Measurements from ENCODE around the gene RGS14.
"Not testable (repeated sequence)": the region's sequence is repeated elsewhere in the genome, so short reads cannot be mapped to it uniquely, and the experiment has no call there.

RGS14 gene

GRCh38 chr5:177367323-177367848 is 9.7 kb downstream of the RGS14 start:
- no peak for DNase-seq

- DNase-seq = no peak
These were observed 10.5 kb downstream of the RGS14 start for GRCh38 chr5:177367981-177368868.

- peak; percentile 35 for DNase-seq
These were observed 11.3 kb downstream of the RGS14 start for GRCh38 chr5:177368869-177369644.

- no peak for DNase-seq
These were observed 12.1 kb downstream of the RGS14 start for GRCh38 chr5:177369645-177370440.

DNA sequence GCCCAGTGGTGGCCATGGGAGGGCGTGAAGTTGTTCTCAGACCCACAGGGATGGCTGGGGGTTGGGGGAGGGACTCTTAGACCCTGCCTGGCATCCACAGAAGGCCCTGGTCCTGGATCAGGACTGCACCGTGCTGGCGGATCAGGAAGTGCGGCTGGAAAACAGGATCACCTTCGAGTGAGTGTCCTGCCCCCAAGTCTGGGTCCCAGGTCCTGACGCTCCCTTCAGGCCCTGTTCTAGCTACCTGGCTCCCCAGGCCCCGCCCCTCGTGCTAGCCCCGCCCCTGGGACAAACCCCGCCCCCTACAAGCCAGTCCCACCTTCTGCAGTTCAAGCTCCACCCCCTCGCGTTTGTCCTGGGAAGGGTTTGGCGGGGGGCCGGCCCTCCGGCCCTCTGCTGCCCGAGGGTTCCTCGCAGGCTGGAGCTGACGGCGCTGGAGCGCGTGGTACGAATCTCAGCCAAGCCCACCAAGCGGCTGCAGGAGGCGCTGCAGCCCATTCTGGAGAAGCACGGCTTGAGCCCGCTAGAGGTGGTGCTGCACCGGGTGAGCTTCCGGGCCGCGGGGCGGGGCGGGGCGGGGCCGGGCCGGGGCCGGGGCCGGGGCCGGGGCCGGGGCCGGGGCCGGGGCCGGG is 12.9 kb downstream of the RGS14 start:
- DNase-seq = no peak

- DNase-seq = no peak
These were observed 13.7 kb downstream of the RGS14 start for GRCh38 chr5:177371120-177372033.

GRCh38 chr5:177372034-177372896 is 14.5 kb downstream of the RGS14 start:
- DNase-seq = peak; percentile 49

GRCh38 chr5:177372910-177373309 is 15.2 kb downstream of the RGS14 start:
- peak; percentile 37 for DNase-seq

GRCh38 chr5:177373806-177374205 is 16.1 kb downstream of the RGS14 start:
- DNase-seq = no peak

- DNase-seq = no peak
These were observed 16.5 kb downstream of the RGS14 start for GRCh38 chr5:177374211-177374610.

DNA sequence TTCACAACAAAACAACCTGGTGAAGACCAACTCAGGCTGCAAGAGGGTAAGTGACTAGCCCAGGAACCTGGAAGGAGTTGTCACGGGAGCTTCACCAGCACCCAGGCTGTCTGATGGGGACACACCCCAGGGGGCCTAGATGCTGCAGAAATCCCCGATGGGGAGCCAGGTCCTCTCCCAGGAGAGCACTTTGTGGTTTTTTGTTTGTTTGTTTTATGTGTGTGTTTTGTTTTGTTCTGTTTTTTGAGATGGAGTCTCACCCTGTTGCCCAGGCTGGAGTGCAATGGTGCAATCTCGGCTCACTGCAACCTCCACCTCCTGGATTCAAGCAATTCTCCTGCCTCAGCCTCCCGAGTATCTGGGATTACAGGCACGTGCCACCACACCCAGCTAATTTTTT is 17.8 kb downstream of the RGS14 start:
- DNase-seq = not testable (repeated sequence)

DNA sequence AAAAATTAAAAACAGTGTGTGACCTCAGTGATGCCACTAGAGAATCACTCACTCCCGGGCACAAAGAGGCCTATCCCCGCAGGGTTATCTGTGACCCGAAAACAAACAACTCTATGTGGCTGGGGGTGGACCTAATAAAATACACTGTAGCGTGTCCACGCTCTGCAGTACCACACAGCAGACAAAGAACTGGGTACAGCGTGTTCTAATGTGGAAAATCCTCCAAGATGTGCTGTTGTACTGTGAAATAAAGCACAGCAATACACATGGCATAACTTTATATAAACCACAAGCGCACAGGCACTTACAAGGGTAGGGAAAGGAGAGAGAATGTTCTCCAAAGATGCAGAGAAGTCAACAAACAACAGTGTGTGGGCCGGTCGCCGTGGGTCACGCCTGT is 18.4 kb downstream of the RGS14 start:
- no peak for DNase-seq

GRCh38 chr5:177377851-177378776 is 20.4 kb downstream of the RGS14 start:
- no peak for DNase-seq

- DNase-seq = no peak
These were observed 21.5 kb downstream of the RGS14 start for GRCh38 chr5:177378884-177379883.

- DNase-seq = no peak
These were observed 23.0 kb downstream of the RGS14 start for GRCh38 chr5:177380805-177381126.

DNA sequence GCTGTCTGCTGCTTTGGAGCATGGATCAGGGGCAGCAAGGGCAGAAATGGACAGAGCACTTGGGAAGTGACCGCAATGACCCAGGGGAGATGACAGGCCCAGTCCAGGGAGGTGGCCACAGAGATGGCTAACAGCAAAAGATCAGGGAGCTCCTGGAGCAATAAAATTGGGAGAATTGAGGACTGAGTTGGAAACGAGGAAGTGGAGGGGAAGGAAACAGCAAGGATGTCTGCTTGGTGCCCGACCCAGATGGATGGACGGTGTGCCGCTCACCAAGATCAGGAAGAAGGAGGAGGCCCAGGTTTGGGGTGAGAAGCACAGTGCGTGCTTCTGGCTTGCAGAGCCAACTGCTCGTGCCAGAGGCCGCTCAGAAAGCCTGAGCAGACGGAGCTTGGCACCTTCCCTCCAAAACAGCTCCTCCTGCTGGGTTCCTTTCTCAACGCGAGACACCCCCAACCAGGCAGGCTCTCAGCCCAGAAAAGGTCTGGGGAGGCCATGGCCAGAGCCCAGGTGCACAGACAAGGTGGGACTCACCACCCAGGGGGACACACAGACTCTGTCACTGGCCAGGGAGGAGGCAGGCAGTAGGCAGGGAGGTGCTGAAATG is 24.8 kb downstream of the RGS14 start:
- no peak for DNase-seq

DNA sequence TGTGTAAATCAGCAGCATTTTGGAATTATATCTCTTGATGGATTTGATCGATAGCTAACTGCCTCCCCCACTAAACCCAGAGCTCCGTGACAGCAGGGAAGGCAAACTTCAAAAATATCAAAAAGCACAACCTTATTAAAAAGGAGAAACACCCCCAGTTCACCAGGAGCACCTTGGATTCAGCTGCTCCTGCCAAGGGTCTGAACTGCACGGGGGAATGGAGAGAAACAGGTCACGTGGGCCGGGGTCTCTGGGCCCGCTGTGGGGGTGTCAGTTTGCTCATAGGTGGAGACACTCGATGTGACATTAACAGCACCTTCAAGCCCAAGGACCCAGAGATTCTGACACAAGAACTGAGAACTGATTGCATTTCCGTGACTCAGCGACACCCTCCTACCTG is 25.5 kb downstream of the RGS14 start:
- no peak for DNase-seq

DNA sequence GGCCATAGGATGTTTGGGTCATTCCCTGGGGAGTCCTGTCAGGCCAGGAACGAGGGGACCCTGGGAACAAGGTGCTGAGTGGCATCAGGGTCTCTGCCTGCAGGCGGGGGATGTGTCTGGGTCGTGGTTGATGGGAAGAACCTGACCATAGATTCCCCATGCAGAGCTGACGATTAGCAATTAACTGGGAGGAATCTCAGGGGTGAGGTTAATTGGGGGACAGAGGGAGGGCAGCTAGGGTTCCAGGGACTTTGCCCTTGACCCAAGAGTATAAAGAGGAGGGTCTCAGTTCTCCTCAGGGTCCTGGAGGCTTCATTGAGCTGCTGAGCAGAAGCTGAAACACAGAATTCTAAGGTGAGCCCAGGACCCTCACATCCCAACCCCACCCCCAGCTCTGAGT is 26.4 kb downstream of the RGS14 start, which contains the start of gene SLC34A1:
TSS of gene SLC34A1 (plus strand) at position 301 of the 400 bp plus-strand sequence. CDS start 1,308 bp downstream, outside the sequence.
- DNase-seq = no peak
